ENCODE data around the gene NSG1. TPM values are rescaled to one million over a fixed set of nuclear protein-coding genes. Genes with fewer than 3 reads are reported as not detected.

The NSG1 gene
- total and polyA plus RNA-seq, 2 of the 8 experiments (the other 6 are each of a cell fraction or from before 2014, with no cell fraction given): 35.7 to 61.4 TPM

DNA sequence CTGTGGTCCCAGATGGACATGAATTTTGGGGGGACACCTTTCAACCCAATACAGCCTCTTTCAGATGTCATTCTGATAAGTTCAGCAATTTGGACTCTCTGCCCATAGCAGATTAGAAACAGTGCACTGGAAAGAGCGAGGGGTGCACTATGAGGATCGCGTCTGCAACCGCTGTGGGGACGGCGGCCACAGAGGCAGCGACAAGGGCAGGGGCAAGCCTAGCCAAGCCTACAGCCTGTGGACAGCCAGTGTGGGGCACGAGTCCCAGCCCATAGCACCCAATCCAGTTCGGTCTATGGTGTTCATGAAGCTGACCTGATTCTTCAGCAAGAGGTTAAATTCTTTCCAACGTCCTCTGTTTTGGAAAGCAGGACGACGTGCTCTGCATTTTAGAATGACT lies 9.7 kb upstream of the NSG1 start:
- no peak for DNase-seq (ENCODE audit: low read depth in 1 of 2, low spot score in 2 of 2)
- Histone ChIP-seq H3K27me3 (replicated peaks in 1 of 4; ENCODE audit: control insufficient read depth in 3 of 4, extremely low read depth in 1 of 4, insufficient read depth in 3 of 4, low read length in 3 of 4) (no peaks in the 10 kb centered on the region; a peak in 1 of 7 replicates), H3K4me2 (ENCODE audit: insufficient read depth in 1 of 2, low read depth in 2 of 2, low read length in 2 of 2) (no peak overlapping the region), H3K27ac (ENCODE audit: low read depth, low read length) (no peak overlapping the region), H4K20me1 (replicated peaks in 1 of 2; ENCODE audit: control insufficient read depth in 1 of 2, insufficient read depth in 2 of 2, low read length in 2 of 2) (no peaks in the 10 kb centered on the region), H4K8ac (ENCODE audit: extremely low read depth, insufficient read depth, low read length) (no peak overlapping the region; the same call in 1 of the 2 replicates), H3K79me2 (ENCODE audit: control insufficient read depth in 1 of 2, insufficient read depth in 2 of 2, low read length in 2 of 2) (no peaks in the 10 kb centered on the region), H2BK12ac (ENCODE audit: low read depth, low read length) (no peak overlapping the region), H3K14ac (ENCODE audit: insufficient read length) (no peak overlapping the region), H2BK15ac (ENCODE audit: low read length) (no peak overlapping the region), H2BK20ac (ENCODE audit: low read length) (no peak overlapping the region), H3K36me3 (ENCODE audit: control insufficient read depth in 2 of 4, insufficient read depth in 4 of 4, low read length in 3 of 4) (no peaks in the 10 kb centered on the region), H3K4me3 (ENCODE audit: extremely low read depth in 1 of 4, insufficient read depth in 2 of 4, low read depth in 3 of 4, low read length in 4 of 4) (no peak overlapping the region), H3K4me1 (replicated peaks in 1 of 4; ENCODE audit: control insufficient read depth in 3 of 4, insufficient read depth in 4 of 4, low read length in 3 of 4) (peaks cover 0 to 8% (median 4%) of the 10 kb centered on the region in 4 experiments; a peak in 6 of 7 replicates), H3K23me2 (ENCODE audit: low read depth, low read length) (no peaks in the 10 kb centered on the region; the same call in 1 of the 2 replicates), H4K91ac (replicated peaks; ENCODE audit: insufficient read length, low read length) (no peak overlapping the region), H3K9ac (replicated peaks in 1 of 4; ENCODE audit: extremely low read depth in 1 of 4, low read depth in 3 of 4, low read length in 3 of 4) (no peak overlapping the region), H3K56ac (replicated peaks; ENCODE audit: insufficient read length, low read depth, low read length) (no peak overlapping the region), H3K79me1 (ENCODE audit: low read depth, low read length) (no peaks in the 10 kb centered on the region; the same call in 1 of the 2 replicates), H3K4ac (replicated peaks; ENCODE audit: insufficient read length, low read depth, low read length) (no peak overlapping the region), H3K18ac (ENCODE audit: extremely low read depth, low read length) (no peak overlapping the region), H2BK120ac (replicated peaks; ENCODE audit: low read depth, low read length) (no peak overlapping the region), H4K5ac (ENCODE audit: insufficient read length, low read depth, low read length) (no peak overlapping the region), H2AK5ac (ENCODE audit: low read depth, low read length) (no peak overlapping the region), H2BK5ac (ENCODE audit: low read depth, low read length) (no peak overlapping the region), H3K9me3 (ENCODE audit: insufficient read depth in 2 of 2, low read depth in 1 of 2, low read length in 1 of 2) (no peaks in the 10 kb centered on the region), H3K23ac (ENCODE audit: insufficient read length) (no peak overlapping the region), H2AFZ (ENCODE audit: low read length) (no peak overlapping the region)
- ChIA-PET POLR2A (ENCODE audit: partially characterized antibody) (no interaction called here), CTCF (ENCODE audit: partially characterized antibody) (interaction anchor here (1.1 to 4.6 kb wide), 5 partner anchors 10 to 54 kb away, joined by 3 to 17 read pairs (median 4); partner anchors contain the start of gene NSG1)
- WGBS, 2 experiments (ENCODE audit: extremely low coverage in 1 of 2, insufficient coverage in 1 of 2, insufficient read length in 1 of 2, insufficient replicate concordance in 2 of 2, low coverage in 1 of 2, low lambda C conversion rate in 2 of 2, missing lambda C conversion rate in 1 of 2): 95% methylated on average over 12 of the region's 12 CpGs; no CpG with 5 or more reads in 1 of the 2 experiments
- TF ChIP-seq FOSL1 (IDR thresholded peaks at IDR 0.05; ENCODE audit: insufficient read depth, low read depth, low read length) (no peak), MAFK (IDR thresholded peaks at IDR 0.05; ENCODE audit: low read depth, low read length) (no peak), TEAD4 (IDR thresholded peaks at IDR 0.05; ENCODE audit: low read depth, low read length) (no peak), KDM5A (IDR thresholded peaks at IDR 0.05; ENCODE audit: low read length) (no peak), RXRA (IDR thresholded peaks at IDR 0.05; ENCODE audit: insufficient read depth, low read depth, low read length) (no peak), NRF1 (IDR thresholded peaks at IDR 0.05; ENCODE audit: low read depth, low read length) (no peak), BACH1 (IDR thresholded peaks at IDR 0.05; ENCODE audit: low read length) (no peak)
- TF ChIP-seq, protein P1, sequence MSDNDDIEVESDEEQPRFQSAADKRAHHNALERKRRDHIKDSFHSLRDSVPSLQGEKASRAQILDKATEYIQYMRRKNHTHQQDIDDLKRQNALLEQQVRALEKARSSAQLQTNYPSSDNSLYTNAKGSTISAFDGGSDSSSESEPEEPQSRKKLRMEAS (IDR thresholded peaks at IDR 0.05): no peak
- FAIRE-seq: no peak

All from H1 (cell line).